HepG2 (cell line): ENCODE data around the gene APOC1. TPM values are rescaled to one million over a fixed set of nuclear protein-coding genes. Genes with fewer than 3 reads are reported as not detected.

Source experiments
- CEBPG ChIP-seq: IDR thresholded peaks from 2 replicates; pipeline ENCODE4 v1.6.1; 2016
- HINFP ChIP-seq: sonication (generic); formaldehyde crosslinking; IDR thresholded peaks from 2 replicates; pipeline ENCODE4 v1.4.0; 2020; ENCODE audit warnings: low read depth, mild to moderate bottlenecking, missing genetic modification reagents
- KAT8 ChIP-seq: IDR thresholded peaks from 2 replicates; pipeline ENCODE4 v1.6.1; 2016; ENCODE audit warnings: missing genetic modification reagents, missing compliant biosample characterization
- KDM5B ChIP-seq: sonication (generic); formaldehyde crosslinking; IDR thresholded peaks from 2 replicates; pipeline ENCODE4 v1.4.0; 2020; ENCODE audit warnings: missing genetic modification reagents, mild to moderate bottlenecking, borderline replicate concordance
- KLF6 ChIP-seq: IDR thresholded peaks from 2 replicates; pipeline ENCODE4 v1.8.0; 2016; ENCODE audit warnings: missing biosample characterization, missing genetic modification reagents
- MED8 ChIP-seq: sonication (generic); formaldehyde crosslinking; IDR thresholded peaks from 2 replicates; pipeline ENCODE4 v1.8.1; 2023; ENCODE audit warnings: mild to moderate bottlenecking, missing genetic modification reagents; ENCODE audit not compliant: insufficient replicate concordance
- NR2F1 ChIP-seq, 2 experiments: fragments of 450-650 bp in 1 of 2; formaldehyde crosslinking in 1 of 2; IDR thresholded peaks; 2 replicates each; pipeline versions ENCODE4 v1.5.0 to v1.6.1; 2016 to 2020; ENCODE audit warnings: mild to moderate bottlenecking in 1 of 2, missing compliant biosample characterization in 1 of 2, missing genetic modification reagents in 1 of 2, moderate library complexity in 1 of 2
- REXO4 ChIP-seq: sonication (generic); formaldehyde crosslinking; IDR thresholded peaks from 2 replicates; pipeline ENCODE4 v1.8.0; 2022; ENCODE audit warnings: missing genetic modification reagents, mild to moderate bottlenecking, borderline replicate concordance
- SALL1 ChIP-seq: sonication (generic); formaldehyde crosslinking; IDR thresholded peaks from 2 replicates; pipeline ENCODE4 v1.8.0; 2022; ENCODE audit warnings: mild to moderate bottlenecking, missing genetic modification reagents
- TGIF2 ChIP-seq: IDR thresholded peaks from 2 replicates; pipeline ENCODE4 v1.6.1; 2016; ENCODE audit warnings: control low read depth, missing compliant biosample characterization
- YEATS4 ChIP-seq: sonication (generic); formaldehyde crosslinking; IDR thresholded peaks from 2 replicates; pipeline ENCODE4 v1.4.0; 2020; ENCODE audit warnings: missing genetic modification reagents, borderline replicate concordance
- ZNF121 ChIP-seq: sonication (generic); formaldehyde crosslinking; IDR thresholded peaks from 2 replicates; pipeline ENCODE4 v1.5.0; 2020; ENCODE audit warnings: mild to moderate bottlenecking, missing genetic modification reagents
- ZNF34 ChIP-seq: sonication (generic); formaldehyde crosslinking; IDR thresholded peaks from 2 replicates; pipeline ENCODE4 v1.4.0; 2020; ENCODE audit warnings: mild to moderate bottlenecking, missing genetic modification reagents, borderline replicate concordance
- ZNF431 ChIP-seq: sonication (generic); formaldehyde crosslinking; IDR thresholded peaks from 2 replicates; pipeline ENCODE4 v1.9.0; 2022; ENCODE audit warnings: missing genetic modification reagents, low read depth, mild to moderate bottlenecking, borderline replicate concordance
- ZNF605 ChIP-seq: sonication (generic); formaldehyde crosslinking; IDR thresholded peaks from 2 replicates; pipeline ENCODE4 v1.8.0; 2022; ENCODE audit warnings: mild to moderate bottlenecking, missing genetic modification reagents
- ZNF670 ChIP-seq: sonication (generic); formaldehyde crosslinking; IDR thresholded peaks from 2 replicates; pipeline ENCODE4 v1.8.0; 2022; ENCODE audit warnings: mild to moderate bottlenecking, missing genetic modification reagents, borderline replicate concordance
- ZNF672 ChIP-seq: sonication (generic); formaldehyde crosslinking; IDR thresholded peaks from 2 replicates; pipeline ENCODE4 v1.8.1; 2022; ENCODE audit warnings: missing genetic modification reagents
- ZNF747 ChIP-seq: sonication (generic); formaldehyde crosslinking; IDR thresholded peaks from 2 replicates; pipeline ENCODE4 v1.8.1; 2023; ENCODE audit warnings: missing genetic modification reagents, mild to moderate bottlenecking, borderline replicate concordance
- ZNF788 ChIP-seq: sonication (generic); formaldehyde crosslinking; IDR thresholded peaks from 2 replicates; pipeline ENCODE4 v1.5.0; 2020; ENCODE audit warnings: mild to moderate bottlenecking, missing genetic modification reagents, borderline replicate concordance
- ZSCAN9 ChIP-seq: IDR thresholded peaks from 2 replicates; pipeline ENCODE4 v1.6.1; 2016; ENCODE audit warnings: borderline replicate concordance
- ZUFSP ChIP-seq: sonication (generic); formaldehyde crosslinking; IDR thresholded peaks from 2 replicates; pipeline ENCODE4 v1.9.0; 2021; ENCODE audit warnings: missing genetic modification reagents, mild to moderate bottlenecking, borderline replicate concordance
- polyA plus RNA-seq, 8 experiments: library from polyadenylated mRNA; depleted of rRNA in 3 of 8; stranded (reverse) in 7 of 8; unstranded in 1 of 8; fragments of >200 nt; fragmentation: Illumina TruSeq in 4 of 8; extraction: Trizol in 4 of 8; gene quantifications; 2 replicates each; pipeline versions ENCODE4 v1.2.1 to v1.2.3, GENCODE V29; 2011 to 2016; ENCODE audit warnings: low read depth in 4 of 8, missing spikeins in 1 of 8, mixed read lengths in 1 of 8; ENCODE audit not compliant: insufficient read depth in 1 of 8
- total RNA-seq, 5 experiments: library from RNA; depleted of rRNA; stranded (reverse); fragments of >200 nt; fragmentation: Illumina TruSeq; extraction: Trizol; gene quantifications; 2 replicates each; pipeline ENCODE4 v1.2.3, GENCODE V29; 2016; ENCODE audit warnings: low read depth in 1 of 5
- TF ChIP-seq, protein P1 (sequence below): sonication (generic); formaldehyde crosslinking; IDR thresholded peaks from 2 replicates; pipeline ENCODE4 v1.4.0; 2020; ENCODE audit warnings: missing genetic modification reagents, borderline replicate concordance

Gene APOC1
- total and polyA plus RNA-seq, 2 of the 13 experiments (the other 11 are each of a cell fraction or from before 2014, with no cell fraction given) = 600 to 1,235 TPM

DNA sequence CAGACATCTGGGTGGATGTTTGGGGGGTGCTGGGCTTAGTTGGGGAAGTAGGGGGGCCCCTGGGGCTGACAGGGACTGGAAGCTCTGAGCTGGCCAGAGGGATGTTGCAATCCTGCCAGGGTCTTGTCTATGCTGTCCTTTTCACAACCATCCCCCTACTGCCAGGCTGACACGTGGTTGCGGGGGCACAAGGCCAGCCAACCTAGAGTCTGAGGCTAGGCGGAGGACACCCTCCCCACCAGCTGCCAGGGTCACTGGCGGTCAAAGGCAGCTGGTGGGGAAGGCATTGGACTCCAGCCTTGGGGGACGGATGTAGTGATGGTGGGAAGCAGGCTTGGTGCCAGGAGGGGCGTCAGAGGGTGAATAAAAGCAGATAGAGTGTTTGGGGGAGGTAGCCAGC, 1.6 kb upstream of the APOC1 start (continued):
- TF ChIP-seq KAT8 (0 out of 2 replicates have a peak, but pooled peaks have one; percentile 52), CEBPG (peak; percentile 94), KDM5B (CRISPR knock-in tag) (peak; percentile 21; the same call in 1 of the 2 replicates), ZNF788 (CRISPR knock-in tag) (peak; percentile 70; the same call in 1 of the 2 replicates), ZNF670 (CRISPR knock-in tag) (peak; percentile 33; the same call in 1 of the 2 replicates), ZNF121 (CRISPR knock-in tag) (peak; percentile 99), ZNF34 (CRISPR knock-in tag) (0 out of 2 replicates have a peak, but pooled peaks have one; percentile 15), HINFP (CRISPR knock-in tag) (no peak), ZNF605 (peak; percentile 38; the same call in 1 of the 2 replicates), ZNF747 (CRISPR knock-in tag) (no peak), REXO4 (CRISPR knock-in tag) (no peak), KLF6 (CRISPR knock-in tag) (0 out of 2 replicates have a peak, but pooled peaks have one; percentile 19), ZNF431 (peak; percentile 31; the same call in 1 of the 2 replicates), MED8 (peak; percentile 69), NR2F1 (CRISPR knock-in tag; IDR thresholded peaks at IDR 0.05) (peak; percentile 69 to 84), ZNF672 (0 out of 2 replicates have a peak, but pooled peaks have one; percentile 49), SALL1 (CRISPR knock-in tag) (peak; percentile 84), YEATS4 (peak; percentile 40; the same call in 1 of the 2 replicates), TGIF2 (peak; percentile 76; the same call in 1 of the 2 replicates), ZUFSP (no peak), ZSCAN9 (peak; percentile 76; the same call in 1 of the 2 replicates)
- TF ChIP-seq, protein P1, sequence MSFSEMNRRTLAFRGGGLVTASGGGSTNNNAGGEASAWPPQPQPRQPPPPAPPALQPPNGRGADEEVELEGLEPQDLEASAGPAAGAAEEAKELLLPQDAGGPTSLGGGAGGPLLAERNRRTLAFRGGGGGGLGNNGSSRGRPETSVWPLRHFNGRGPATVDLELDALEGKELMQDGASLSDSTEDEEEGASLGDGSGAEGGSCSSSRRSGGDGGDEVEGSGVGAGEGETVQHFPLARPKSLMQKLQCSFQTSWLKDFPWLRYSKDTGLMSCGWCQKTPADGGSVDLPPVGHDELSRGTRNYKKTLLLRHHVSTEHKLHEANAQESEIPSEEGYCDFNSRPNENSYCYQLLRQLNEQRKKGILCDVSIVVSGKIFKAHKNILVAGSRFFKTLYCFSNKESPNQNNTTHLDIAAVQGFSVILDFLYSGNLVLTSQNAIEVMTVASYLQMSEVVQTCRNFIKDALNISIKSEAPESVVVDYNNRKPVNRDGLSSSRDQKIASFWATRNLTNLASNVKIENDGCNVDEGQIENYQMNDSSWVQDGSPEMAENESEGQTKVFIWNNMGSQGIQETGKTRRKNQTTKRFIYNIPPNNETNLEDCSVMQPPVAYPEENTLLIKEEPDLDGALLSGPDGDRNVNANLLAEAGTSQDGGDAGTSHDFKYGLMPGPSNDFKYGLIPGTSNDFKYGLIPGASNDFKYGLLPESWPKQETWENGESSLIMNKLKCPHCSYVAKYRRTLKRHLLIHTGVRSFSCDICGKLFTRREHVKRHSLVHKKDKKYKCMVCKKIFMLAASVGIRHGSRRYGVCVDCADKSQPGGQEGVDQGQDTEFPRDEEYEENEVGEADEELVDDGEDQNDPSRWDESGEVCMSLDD (CRISPR knock-in tag) = peak; percentile 80; the same call in 1 of the 2 replicates
